Retinal pigment epithelial cell (primary cell): ENCODE data around the gene SVIL.

ENCODE experiments used
- DNase-seq: peaks from one replicate; pipeline ENCODE4 v3.0.0-alpha.2; 2010; ENCODE audit warnings: low read depth
- H3K4me3 ChIP-seq: 2 replicates; pipeline ENCODE4 v1.5.1; 2011; ENCODE audit warnings: mild to moderate bottlenecking, low read length, control low read depth, moderate library complexity
- CTCF ChIP-seq: conservative IDR thresholded peaks from 2 replicates; pipeline ENCODE4 v1.5.1; 2011; ENCODE audit warnings: low read depth, low read length, control low read depth, inconsistent platforms

SVIL gene

GRCh38 chr10:29529146-29529545 lies 105.6 kb downstream of the SVIL start:
- H3K4me3 ChIP-seq: no peak overlapping the region
- DNase-seq: no peak
- TF ChIP-seq CTCF: no peak

- H3K4me3 ChIP-seq: no peak overlapping the region
- no peak for DNase-seq
Measured at GRCh38 chr10:29525762-29526161, 109.0 kb downstream of the SVIL start.

GRCh38 chr10:29524720-29525119 lies 110.1 kb downstream of the SVIL start:
- no peak for TF ChIP-seq CTCF
- no peak for DNase-seq

More at GRCh38 chr10:29525762-29526161, 109.0 kb downstream of the SVIL start:
- TF ChIP-seq CTCF: no peak

GRCh38 chr10:29524294-29524693 lies 110.5 kb downstream of the SVIL start:
- DNase-seq: no peak
- TF ChIP-seq CTCF: no peak

More at GRCh38 chr10:29524720-29525119, 110.1 kb downstream of the SVIL start:
- H3K4me3 ChIP-seq: no peak overlapping the region

GRCh38 chr10:29522918-29523317 lies 111.9 kb downstream of the SVIL start:
- TF ChIP-seq CTCF: no peak
- peak overlapping the region; percentile 55 for H3K4me3 ChIP-seq
- DNase-seq: no peak

More at GRCh38 chr10:29524294-29524693, 110.5 kb downstream of the SVIL start:
- H3K4me3 ChIP-seq: no peak overlapping the region

- TF ChIP-seq CTCF: no peak
Measured at GRCh38 chr10:29522061-29522855, 112.5 kb downstream of the SVIL start.

GRCh38 chr10:29519659-29520058 lies 115.1 kb downstream of the SVIL start:
- no peak overlapping the region for H3K4me3 ChIP-seq
- no peak for DNase-seq
- no peak for TF ChIP-seq CTCF

More at GRCh38 chr10:29522061-29522855, 112.5 kb downstream of the SVIL start:
- H3K4me3 ChIP-seq: peak overlapping the region; percentile 55
- DNase-seq: peak; percentile 24
